C4-2B (cell line): ENCODE measurements around the gene RARG.

Experiments
- H3K27ac ChIP-seq: fragments of 450-650 bp; 2 replicates; pipeline ENCODE4 v1.5.1; 2017
- CTCF ChIP-seq: fragments of 450-650 bp; conservative IDR thresholded peaks from 2 replicates; pipeline ENCODE4 v1.5.1; 2017; ENCODE audit warnings: mild to moderate bottlenecking
- ZFX ChIP-seq: fragments of 450-650 bp; IDR thresholded peaks from 2 replicates; pipeline ENCODE4 v1.6.1; 2017

The RARG gene

GRCh38 chr12:53197011-53197640, 34.9 kb downstream of the RARG start:
- H3K27ac ChIP-seq, result peak overlapping the region; percentile 33
- TF ChIP-seq ZFX (0 out of 2 replicates have a peak, but pooled peaks have one; percentile 33), CTCF (no peak)

- no peak for TF ChIP-seq ZFX
- no peak for TF ChIP-seq CTCF
- no peak overlapping the region for H3K27ac ChIP-seq
These were observed 35.5 kb downstream of the RARG start for GRCh38 chr12:53196486-53196885.

- peak overlapping the region; percentile 39; the same call in 1 of the 2 replicates for H3K27ac ChIP-seq
- TF ChIP-seq ZFX (no peak), CTCF (no peak)
These were observed 36.2 kb downstream of the RARG start for GRCh38 chr12:53195516-53196420.

- H3K27ac ChIP-seq, result peak overlapping the region; percentile 39; the same call in 1 of the 2 replicates
- TF ChIP-seq ZFX (no peak), CTCF (no peak)
These were observed 37.0 kb downstream of the RARG start for GRCh38 chr12:53194973-53195372.

- H3K27ac ChIP-seq, result peak overlapping the region; percentile 30
These were observed 37.9 kb downstream of the RARG start for GRCh38 chr12:53193985-53194716.

GRCh38 chr12:53193040-53193439, 39.0 kb downstream of the RARG start:
- no peak for TF ChIP-seq ZFX
- peak overlapping the region; percentile 30; the same call in 1 of the 2 replicates for H3K27ac ChIP-seq

More at GRCh38 chr12:53193985-53194716, 37.9 kb downstream of the RARG start:
- TF ChIP-seq ZFX, result no peak
- TF ChIP-seq CTCF, result no peak

- TF ChIP-seq CTCF (no peak), ZFX (no peak)
- no peak overlapping the region for H3K27ac ChIP-seq
These were observed 39.4 kb downstream of the RARG start for GRCh38 chr12:53192531-53193021.
